ENCODE results near the gene OR1J4. TPM values are rescaled to one million over a fixed set of nuclear protein-coding genes. Genes with fewer than 3 reads are reported as not detected.

Gene OR1J4
- total RNA-seq, 1 experiment from 2014 or later = not detected

DNA sequence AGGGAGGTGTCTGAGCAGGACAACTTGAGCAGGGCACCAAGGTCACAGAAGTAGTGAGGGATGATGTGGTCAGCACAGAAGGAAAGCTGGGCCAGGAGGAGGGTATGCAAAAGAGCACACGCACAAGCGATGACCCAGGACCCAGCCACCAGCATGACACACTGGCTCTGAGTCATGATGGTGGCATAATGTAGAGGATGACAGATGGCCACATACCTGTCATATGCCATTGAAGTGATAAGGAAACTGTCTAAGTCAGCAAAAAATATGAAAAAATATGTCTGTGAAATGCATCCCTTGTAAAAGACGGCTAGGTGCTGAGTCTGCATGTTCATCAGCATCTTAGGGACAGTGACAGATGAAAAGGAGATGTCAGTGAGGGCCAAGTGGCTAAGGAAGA lies 41.6 kb upstream of the OR1J4 start:
- DNase-seq = no peak
- H3K4me1 Mint-ChIP-seq (ENCODE audit: low read depth, unreplicated experiment) = no peaks in the 10 kb centered on the region
- POLR2A ChIA-PET = no interaction called here
- H3K9me3 Mint-ChIP-seq (ENCODE audit: unreplicated experiment) = no peaks in the 10 kb centered on the region
- Histone ChIP-seq H3K36me3 (ENCODE audit: control insufficient read depth, insufficient read depth, low read length) (no peaks in the 10 kb centered on the region), H3K4me3 (ENCODE audit: low read depth, low read length) (no peak overlapping the region), H3K4me1 (no peaks in the 10 kb centered on the region), H3K27me3 (replicated peaks; ENCODE audit: control insufficient read depth, insufficient read depth, low read length) (no peaks in the 10 kb centered on the region), H3K9me3 (no peaks in the 10 kb centered on the region)
- H3K36me3 Mint-ChIP-seq (ENCODE audit: insufficient read depth, unreplicated experiment) = no peaks in the 10 kb centered on the region
- H3K27me3 Mint-ChIP-seq (ENCODE audit: insufficient read depth, unreplicated experiment) = peaks cover 27% of the 10 kb centered on the region
- CTCF ChIA-PET = no interaction called here
- TF ChIP-seq, protein P1, sequence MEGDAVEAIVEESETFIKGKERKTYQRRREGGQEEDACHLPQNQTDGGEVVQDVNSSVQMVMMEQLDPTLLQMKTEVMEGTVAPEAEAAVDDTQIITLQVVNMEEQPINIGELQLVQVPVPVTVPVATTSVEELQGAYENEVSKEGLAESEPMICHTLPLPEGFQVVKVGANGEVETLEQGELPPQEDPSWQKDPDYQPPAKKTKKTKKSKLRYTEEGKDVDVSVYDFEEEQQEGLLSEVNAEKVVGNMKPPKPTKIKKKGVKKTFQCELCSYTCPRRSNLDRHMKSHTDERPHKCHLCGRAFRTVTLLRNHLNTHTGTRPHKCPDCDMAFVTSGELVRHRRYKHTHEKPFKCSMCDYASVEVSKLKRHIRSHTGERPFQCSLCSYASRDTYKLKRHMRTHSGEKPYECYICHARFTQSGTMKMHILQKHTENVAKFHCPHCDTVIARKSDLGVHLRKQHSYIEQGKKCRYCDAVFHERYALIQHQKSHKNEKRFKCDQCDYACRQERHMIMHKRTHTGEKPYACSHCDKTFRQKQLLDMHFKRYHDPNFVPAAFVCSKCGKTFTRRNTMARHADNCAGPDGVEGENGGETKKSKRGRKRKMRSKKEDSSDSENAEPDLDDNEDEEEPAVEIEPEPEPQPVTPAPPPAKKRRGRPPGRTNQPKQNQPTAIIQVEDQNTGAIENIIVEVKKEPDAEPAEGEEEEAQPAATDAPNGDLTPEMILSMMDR (IDR thresholded peaks at IDR 0.05; ENCODE audit: insufficient read depth in 1 of 2, low read depth in 1 of 2, low read length in 1 of 2, severe bottlenecking in 1 of 2, unreplicated experiment in 1 of 2) = no peak
- H3K4me3 Mint-ChIP-seq (ENCODE audit: unreplicated experiment) = no peak overlapping the region
- H3K27ac Mint-ChIP-seq (ENCODE audit: unreplicated experiment) = no peak overlapping the region
- intact Hi-C loops (cut with micrococcal nuclease; ENCODE audit: unreplicated experiment) = no loop called here
- no TSS peak for BruUV-seq (replicated peaks)

GRCh38 chr9:122477826-122478225 lies 41.1 kb upstream of the OR1J4 start, which contains the start of gene OR1J1:
OR1J1 (minus strand) TSS chr9:122477926; CDS start chr9:122477926, 0 bp downstream.
- no peaks in the 10 kb centered on the region for H3K36me3 ChIP-seq (ENCODE audit: control insufficient read depth, insufficient read depth, low read length)
- no peaks in the 10 kb centered on the region for H3K9me3 Mint-ChIP-seq (ENCODE audit: unreplicated experiment)
- H3K36me3 Mint-ChIP-seq (ENCODE audit: insufficient read depth, unreplicated experiment) = no peaks in the 10 kb centered on the region
- H3K27me3 ChIP-seq (replicated peaks; ENCODE audit: control insufficient read depth, insufficient read depth, low read length) = no peaks in the 10 kb centered on the region
- no peaks in the 10 kb centered on the region for H3K9me3 ChIP-seq
- H3K4me3 Mint-ChIP-seq (ENCODE audit: unreplicated experiment) = no peak within 1 kb of the TSS
- H3K4me3 ChIP-seq (ENCODE audit: low read depth, low read length) = no peak within 1 kb of the TSS
- intact Hi-C loops (cut with micrococcal nuclease; ENCODE audit: unreplicated experiment) = no loop called here
- H3K27ac Mint-ChIP-seq (ENCODE audit: unreplicated experiment) = no peak within 1 kb of the TSS
- ChIA-PET CTCF (no interaction called here), POLR2A (no interaction called here)
- TF ChIP-seq, protein P1 (IDR thresholded peaks at IDR 0.05; ENCODE audit: insufficient read depth in 1 of 2, low read depth in 1 of 2, low read length in 1 of 2, severe bottlenecking in 1 of 2, unreplicated experiment in 1 of 2) = no peak
- H3K4me1 ChIP-seq = no peaks in the 10 kb centered on the region
- H3K4me1 Mint-ChIP-seq (ENCODE audit: low read depth, unreplicated experiment) = no peaks in the 10 kb centered on the region
- H3K27me3 Mint-ChIP-seq (ENCODE audit: insufficient read depth, unreplicated experiment) = peaks cover 30% of the 10 kb centered on the region
- BruUV-seq (replicated peaks) = no TSS peak
- no peak for DNase-seq

DNA sequence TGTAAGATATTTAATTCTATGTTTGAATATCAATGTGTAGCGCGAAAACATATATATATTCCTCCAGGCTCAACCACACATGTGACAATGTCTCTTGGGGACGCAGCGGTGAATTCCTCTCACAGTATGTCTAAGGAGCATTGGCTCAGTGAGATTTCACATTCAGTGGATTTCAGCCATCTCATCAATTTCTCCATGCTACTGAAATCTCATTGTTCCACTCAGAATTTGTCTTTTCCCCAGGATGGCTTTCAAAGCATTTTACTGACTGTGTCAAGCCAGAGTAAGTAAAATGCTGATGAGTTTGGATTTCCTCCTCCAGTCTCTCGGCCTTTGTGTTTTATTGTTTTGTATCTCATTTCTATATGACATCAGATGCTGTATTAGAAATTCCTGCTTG lies 39.9 kb upstream of the OR1J4 start:
- no peak overlapping the region for H3K27ac Mint-ChIP-seq (ENCODE audit: unreplicated experiment)
- TF ChIP-seq, protein P1 (IDR thresholded peaks at IDR 0.05; ENCODE audit: insufficient read depth in 1 of 2, low read depth in 1 of 2, low read length in 1 of 2, severe bottlenecking in 1 of 2, unreplicated experiment in 1 of 2) = no peak
- DNase-seq = no peak
- Histone ChIP-seq H3K4me1 (no peaks in the 10 kb centered on the region), H3K36me3 (ENCODE audit: control insufficient read depth, insufficient read depth, low read length) (no peaks in the 10 kb centered on the region), H3K9me3 (no peaks in the 10 kb centered on the region), H3K4me3 (ENCODE audit: low read depth, low read length) (no peak overlapping the region), H3K27me3 (replicated peaks; ENCODE audit: control insufficient read depth, insufficient read depth, low read length) (no peaks in the 10 kb centered on the region)
- no peaks in the 10 kb centered on the region for H3K36me3 Mint-ChIP-seq (ENCODE audit: insufficient read depth, unreplicated experiment)
- no peak overlapping the region for H3K4me3 Mint-ChIP-seq (ENCODE audit: unreplicated experiment)
- intact Hi-C loops (cut with micrococcal nuclease; ENCODE audit: unreplicated experiment) = no loop called here
- POLR2A ChIA-PET = no interaction called here
- CTCF ChIA-PET = no interaction called here
- no peaks in the 10 kb centered on the region for H3K9me3 Mint-ChIP-seq (ENCODE audit: unreplicated experiment)
- no TSS peak for BruUV-seq (replicated peaks)
- H3K4me1 Mint-ChIP-seq (ENCODE audit: low read depth, unreplicated experiment) = no peaks in the 10 kb centered on the region
- H3K27me3 Mint-ChIP-seq (ENCODE audit: insufficient read depth, unreplicated experiment) = peaks cover 30% of the 10 kb centered on the region

Data from Caco-2 (cell line).